HEK293T (cell line): ENCODE data around the gene HAGHL.

ENCODE experiments used
- FOXK2 ChIP-seq: fragments of 450-650 bp; IDR thresholded peaks from 2 replicates; pipeline ENCODE4 v1.6.1; 2016; ENCODE audit warnings: mild to moderate bottlenecking
- HDGF ChIP-seq: fragments of 450-650 bp; IDR thresholded peaks from 2 replicates; pipeline ENCODE4 v1.6.1; 2017; ENCODE audit warnings: antibody characterized with exemption, borderline replicate concordance
- L3MBTL2 ChIP-seq: fragments of 450-650 bp; conservative IDR thresholded peaks from 2 replicates; pipeline ENCODE4 v1.6.1; 2016; ENCODE audit warnings: mild to moderate bottlenecking
- SP1 ChIP-seq: fragments of 450-650 bp; IDR thresholded peaks from 2 replicates; pipeline ENCODE4 v1.6.1; 2017

GRCh38 chr16:728890-729744 is 2.2 kb downstream of the HAGHL start:
- TF ChIP-seq L3MBTL2 (no peak), HDGF (no peak), FOXK2 (no peak), SP1 (no peak)
